Esophagus muscularis mucosa (tissue), 4 donors: ENCODE data around the gene CARD9.

Source experiments
- EP300 ChIP-seq: sonication (generic); formaldehyde crosslinking; IDR thresholded peaks from one replicate; pipeline ENCODE4 v1.6.1; 2017; ENCODE audit warnings: antibody characterized with exemption
- POLR2A ChIP-seq: fragments of 450-650 bp; IDR thresholded peaks from one replicate; pipeline ENCODE4 v1.6.1; 2017; ENCODE audit warnings: antibody characterized with exemption, moderate library complexity, mild to moderate bottlenecking, low read depth
- POLR2AphosphoS5 ChIP-seq, 2 donors: sonication (generic); formaldehyde crosslinking; IDR thresholded peaks; one replicate each; pipeline ENCODE4 v1.6.1; 2017; ENCODE audit warnings: antibody characterized with exemption in 2 of 2
- TF ChIP-seq, protein P1 (sequence below), 3 experiments: fragments of 200-600 bp in 2 of 3; fragments of 450-650 bp in 1 of 3; sonication (generic) in 2 of 3; IDR thresholded peaks; one replicate each; pipeline ENCODE4 v1.5.1; 2017 to 2019; ENCODE audit warnings: antibody characterized with exemption in 3 of 3, mild to moderate bottlenecking in 2 of 3, moderate library complexity in 1 of 3

DNA sequence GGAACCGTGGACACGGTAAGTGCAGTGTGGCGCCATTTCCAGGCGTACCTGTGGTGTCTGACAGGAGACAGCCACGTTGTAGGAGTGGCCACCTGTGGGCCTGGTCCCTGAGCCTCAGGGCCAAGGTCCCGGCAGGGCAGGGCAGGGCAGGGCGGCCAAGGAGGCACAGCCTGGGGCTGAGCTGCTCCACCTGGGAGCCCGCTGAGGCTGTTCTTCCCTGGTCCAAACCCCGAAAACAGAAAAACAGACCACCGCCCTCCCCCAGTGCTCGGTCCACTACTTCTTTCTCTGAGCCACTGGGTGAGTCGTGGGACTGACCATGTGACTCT, 45.6 kb upstream of the CARD9 start:
- TF ChIP-seq, protein P1, sequence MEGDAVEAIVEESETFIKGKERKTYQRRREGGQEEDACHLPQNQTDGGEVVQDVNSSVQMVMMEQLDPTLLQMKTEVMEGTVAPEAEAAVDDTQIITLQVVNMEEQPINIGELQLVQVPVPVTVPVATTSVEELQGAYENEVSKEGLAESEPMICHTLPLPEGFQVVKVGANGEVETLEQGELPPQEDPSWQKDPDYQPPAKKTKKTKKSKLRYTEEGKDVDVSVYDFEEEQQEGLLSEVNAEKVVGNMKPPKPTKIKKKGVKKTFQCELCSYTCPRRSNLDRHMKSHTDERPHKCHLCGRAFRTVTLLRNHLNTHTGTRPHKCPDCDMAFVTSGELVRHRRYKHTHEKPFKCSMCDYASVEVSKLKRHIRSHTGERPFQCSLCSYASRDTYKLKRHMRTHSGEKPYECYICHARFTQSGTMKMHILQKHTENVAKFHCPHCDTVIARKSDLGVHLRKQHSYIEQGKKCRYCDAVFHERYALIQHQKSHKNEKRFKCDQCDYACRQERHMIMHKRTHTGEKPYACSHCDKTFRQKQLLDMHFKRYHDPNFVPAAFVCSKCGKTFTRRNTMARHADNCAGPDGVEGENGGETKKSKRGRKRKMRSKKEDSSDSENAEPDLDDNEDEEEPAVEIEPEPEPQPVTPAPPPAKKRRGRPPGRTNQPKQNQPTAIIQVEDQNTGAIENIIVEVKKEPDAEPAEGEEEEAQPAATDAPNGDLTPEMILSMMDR (IDR thresholded peaks at IDR 0.05) = no peak
- TF ChIP-seq POLR2AphosphoS5 (IDR thresholded peaks at IDR 0.05) (no peak), POLR2A (no peak), EP300 (no peak)
